Left ventricle myocardium inferior (tissue), 1 donor: ENCODE measurements around the gene INO80B. TPM values are rescaled to one million over a fixed set of nuclear protein-coding genes. Genes with fewer than 3 reads are reported as not detected.
A peak's percentile ranks its signal among the peaks of the same experiment; 100 is the strongest.

ENCODE experiments used
- DNase-seq: peaks from one replicate; pipeline ENCODE4 v3.0.0-alpha.2; 2020
- H3K27ac ChIP-seq: fragments of 200-600 bp; replicated peaks from 2 replicates; pipeline ENCODE4 v1.8.0; 2021
- H3K27me3 ChIP-seq: fragments of 200-600 bp; 2 replicates; pipeline ENCODE4 v1.8.0; 2021; ENCODE audit warnings: low read depth
- H3K36me3 ChIP-seq: fragments of 200-600 bp; 2 replicates; pipeline ENCODE4 v1.8.0; 2021
- H3K4me1 ChIP-seq: fragments of 200-600 bp; 2 replicates; pipeline ENCODE4 v1.8.0; 2021
- H3K4me3 ChIP-seq: fragments of 200-600 bp; 2 replicates; pipeline ENCODE4 v1.8.0; 2021; ENCODE audit warnings: mild to moderate bottlenecking, moderate library complexity
- H3K9me3 ChIP-seq: fragments of 200-600 bp; replicated peaks from 2 replicates; pipeline ENCODE4 v1.8.0; 2021
- intact Hi-C: fragments of 100-400 bp; cut with micrococcal nuclease; formaldehyde crosslinking; loops from one replicate; pipeline ENCODE4 v1.11.0; 2022
- total RNA-seq: library from RNA; stranded (reverse); fragmentation: NEBNext Ultra II Directional; extraction: Animal tissue kit (Norgen Biotek cat#: 25700); gene quantifications from one replicate; pipeline ENCODE4 v1.2.1, GENCODE V29; 2021
- TF ChIP-seq, protein P1 (sequence below): fragments of 200-600 bp; IDR thresholded peaks from 2 replicates; pipeline ENCODE4 v1.8.0; 2021; ENCODE audit warnings: antibody characterized with exemption, mild to moderate bottlenecking, borderline replicate concordance
- donor health status: DM: no; HTN: yes; CAD: no; lungs with severe emphysema.

The INO80B gene
- total RNA-seq, 1 donor from 2014 or later, result 19.3 TPM

DNA sequence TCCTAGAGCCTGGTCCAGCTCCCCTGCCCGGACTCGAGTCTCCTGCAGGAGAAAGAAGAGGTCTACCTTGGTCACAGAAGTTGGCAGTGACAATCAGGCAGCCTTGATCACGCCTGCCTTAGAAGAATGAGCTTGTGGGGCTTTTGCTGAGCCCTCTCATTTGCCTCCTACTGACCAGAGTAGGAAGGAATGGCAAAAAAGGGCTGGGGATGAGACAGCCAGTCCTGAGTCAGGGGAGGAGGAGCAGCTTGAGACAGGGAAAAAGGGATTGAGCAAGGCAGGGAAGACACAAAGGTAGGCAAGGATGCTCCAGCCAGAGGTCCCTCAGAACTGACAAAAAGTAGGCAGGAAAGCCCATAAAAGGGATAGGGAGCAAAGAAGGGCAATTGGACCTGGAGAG lies 27.3 kb upstream of the INO80B start:
- Histone ChIP-seq H3K9me3 (no peaks in the 10 kb centered on the region), H3K4me3 (no peak overlapping the region), H3K4me1 (no peaks in the 10 kb centered on the region), H3K27me3 (no peaks in the 10 kb centered on the region), H3K27ac (no peak overlapping the region), H3K36me3 (peaks cover 74% of the 10 kb centered on the region)
- DNase-seq, result no peak
- intact Hi-C loops, result no loop called here
- TF ChIP-seq, protein P1, sequence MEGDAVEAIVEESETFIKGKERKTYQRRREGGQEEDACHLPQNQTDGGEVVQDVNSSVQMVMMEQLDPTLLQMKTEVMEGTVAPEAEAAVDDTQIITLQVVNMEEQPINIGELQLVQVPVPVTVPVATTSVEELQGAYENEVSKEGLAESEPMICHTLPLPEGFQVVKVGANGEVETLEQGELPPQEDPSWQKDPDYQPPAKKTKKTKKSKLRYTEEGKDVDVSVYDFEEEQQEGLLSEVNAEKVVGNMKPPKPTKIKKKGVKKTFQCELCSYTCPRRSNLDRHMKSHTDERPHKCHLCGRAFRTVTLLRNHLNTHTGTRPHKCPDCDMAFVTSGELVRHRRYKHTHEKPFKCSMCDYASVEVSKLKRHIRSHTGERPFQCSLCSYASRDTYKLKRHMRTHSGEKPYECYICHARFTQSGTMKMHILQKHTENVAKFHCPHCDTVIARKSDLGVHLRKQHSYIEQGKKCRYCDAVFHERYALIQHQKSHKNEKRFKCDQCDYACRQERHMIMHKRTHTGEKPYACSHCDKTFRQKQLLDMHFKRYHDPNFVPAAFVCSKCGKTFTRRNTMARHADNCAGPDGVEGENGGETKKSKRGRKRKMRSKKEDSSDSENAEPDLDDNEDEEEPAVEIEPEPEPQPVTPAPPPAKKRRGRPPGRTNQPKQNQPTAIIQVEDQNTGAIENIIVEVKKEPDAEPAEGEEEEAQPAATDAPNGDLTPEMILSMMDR, result no peak

DNA sequence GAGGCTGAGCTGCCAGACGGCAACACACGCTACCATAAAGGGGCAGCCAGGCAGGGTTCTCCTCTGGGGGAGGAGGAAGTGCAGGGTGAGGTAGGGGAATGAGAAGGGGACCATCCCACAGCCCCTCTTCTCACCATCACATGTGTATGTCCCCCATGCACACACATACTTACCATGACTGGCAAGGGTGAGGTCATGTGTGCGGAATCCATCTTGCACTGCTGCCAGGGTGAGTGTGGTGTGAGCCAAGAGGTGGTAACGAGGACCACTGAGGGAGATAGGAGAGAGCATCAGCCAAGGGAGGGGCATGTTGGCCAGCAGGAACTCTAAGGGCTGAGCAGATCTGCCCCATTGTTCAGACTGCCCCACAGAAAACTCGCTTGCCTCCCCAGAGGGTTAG lies 26.2 kb upstream of the INO80B start:
- H3K9me3 ChIP-seq, result no peaks in the 10 kb centered on the region
- no peaks in the 10 kb centered on the region for H3K4me1 ChIP-seq
- H3K4me3 ChIP-seq, result no peak overlapping the region
- H3K27ac ChIP-seq, result no peak overlapping the region
- no peaks in the 10 kb centered on the region for H3K27me3 ChIP-seq
- TF ChIP-seq, protein P1, result no peak
- intact Hi-C loops, result no loop called here
- H3K36me3 ChIP-seq, result peaks cover 75% of the 10 kb centered on the region
- no peak for DNase-seq

DNA sequence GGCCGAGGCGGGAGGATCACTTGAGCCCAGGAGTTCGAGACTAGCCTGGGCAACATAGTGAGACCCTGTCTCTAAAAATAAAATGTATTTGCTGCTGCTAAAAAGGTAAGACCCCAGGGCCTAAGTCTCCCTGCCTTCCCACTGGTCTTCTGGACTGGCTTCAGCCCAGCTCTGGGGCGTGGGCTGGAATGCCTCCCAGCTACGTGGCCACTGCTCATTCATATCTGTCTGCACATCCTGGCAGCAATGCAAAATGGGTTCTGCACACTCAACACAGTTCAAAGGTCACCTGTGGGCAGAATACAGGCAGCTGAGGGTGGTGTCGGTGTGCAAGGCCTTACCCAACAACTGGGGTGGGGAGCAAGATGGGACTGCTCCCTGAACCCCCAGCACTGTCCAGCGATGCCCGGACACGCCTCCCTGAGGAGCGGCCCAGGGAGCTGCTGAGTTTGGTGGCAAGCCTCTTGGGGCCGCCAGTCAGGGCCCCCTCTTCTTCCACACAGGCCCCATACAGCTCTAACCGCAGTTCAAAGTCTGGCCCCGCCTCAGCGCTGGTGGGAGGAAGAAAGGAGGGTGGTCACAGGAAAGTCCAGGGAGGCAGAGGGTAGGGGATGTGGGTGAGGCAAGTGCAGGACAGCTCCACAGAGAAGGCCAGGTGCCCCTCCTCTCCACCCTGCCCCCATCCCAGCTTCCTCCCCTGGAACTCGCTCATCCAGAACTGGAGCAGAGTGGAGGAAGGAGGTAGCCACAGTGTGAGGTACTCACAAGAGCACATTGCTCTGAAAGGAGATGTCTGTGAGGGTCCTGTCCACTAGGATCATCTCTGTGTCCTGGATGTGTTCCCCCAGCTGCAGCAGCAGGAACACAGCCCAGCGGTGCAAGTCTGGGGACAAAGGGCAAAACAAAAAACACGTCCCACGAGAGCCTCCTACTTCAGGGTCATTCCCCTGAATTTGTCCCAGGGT lies 25.1 kb upstream of the INO80B start:
- Histone ChIP-seq H3K36me3 (peaks cover 75% of the 10 kb centered on the region), H3K4me1 (no peaks in the 10 kb centered on the region), H3K4me3 (no peak overlapping the region), H3K9me3 (no peaks in the 10 kb centered on the region), H3K27ac (no peak overlapping the region), H3K27me3 (no peaks in the 10 kb centered on the region)
- DNase-seq, result no peak
- intact Hi-C loops, result no loop called here
- TF ChIP-seq, protein P1, result no peak

- no peak overlapping the region for H3K4me3 ChIP-seq
- H3K4me1 ChIP-seq, result no peaks in the 10 kb centered on the region
- TF ChIP-seq, protein P1, result no peak
- DNase-seq, result no peak
- no peaks in the 10 kb centered on the region for H3K27me3 ChIP-seq
- peaks cover 69% of the 10 kb centered on the region for H3K36me3 ChIP-seq
- intact Hi-C loops, result no loop called here
- H3K27ac ChIP-seq, result no peak overlapping the region
- H3K9me3 ChIP-seq, result no peaks in the 10 kb centered on the region
These were observed 24.4 kb upstream of the INO80B start for GRCh38 chr2:74430502-74430901.

DNA sequence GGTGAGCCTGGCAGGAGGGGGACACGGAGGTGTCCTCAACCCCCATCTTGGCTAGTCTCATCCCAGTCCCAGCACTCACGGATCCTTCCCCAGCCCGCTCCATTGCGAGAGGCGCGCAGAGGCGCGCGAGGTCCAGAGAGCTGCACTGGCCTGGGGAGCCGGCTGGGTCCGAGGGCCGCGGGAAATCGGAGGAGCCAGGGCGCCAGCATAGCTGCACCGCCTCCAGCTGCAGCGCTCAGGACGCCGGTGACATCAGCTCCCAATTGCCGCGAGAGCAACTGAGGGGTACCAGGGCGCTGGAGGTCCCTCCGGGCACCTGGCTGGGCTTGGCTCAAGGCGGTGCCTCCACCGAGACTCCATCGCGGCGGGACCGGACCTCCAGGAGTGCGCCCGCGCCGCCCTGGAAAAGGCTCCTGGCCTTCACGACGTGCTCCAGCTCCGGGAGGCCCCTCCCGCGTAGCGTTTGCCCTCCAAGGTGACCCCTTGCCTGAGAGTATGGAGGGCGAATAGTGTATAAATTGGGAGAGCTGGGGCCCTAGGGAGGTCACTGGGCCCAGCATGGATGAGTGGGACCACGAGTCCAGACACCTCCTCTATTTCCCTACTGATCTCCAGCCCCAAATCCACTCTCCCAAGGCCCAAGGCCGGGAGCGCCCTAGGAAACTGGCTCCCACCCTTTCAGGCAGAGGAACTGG lies 18.6 kb upstream of the INO80B start:
- Histone ChIP-seq H3K9me3 (no peaks in the 10 kb centered on the region), H3K27me3 (no peaks in the 10 kb centered on the region), H3K4me1 (peaks cover 48% of the 10 kb centered on the region), H3K36me3 (peaks cover 12% of the 10 kb centered on the region), H3K27ac (peak overlapping the region; percentile 55), H3K4me3 (peak overlapping the region; percentile 49)
- TF ChIP-seq, protein P1, result no peak
- intact Hi-C loops, result no loop called here
- DNase-seq, result no peak
